ENCODE results near the gene CD7.
A peak's percentile ranks its signal among the peaks of the same experiment; 100 is the strongest.

GRCh38 chr17:82300707-82301270 lies 16.6 kb downstream of the CD7 start:
- TF ChIP-seq EZH2 (IDR thresholded peaks at IDR 0.05; ENCODE audit: borderline replicate concordance, low read length): no peak
- TF ChIP-seq CTCF (IDR thresholded peaks at IDR 0.05; ENCODE audit: low read length): peak; percentile 75

All from OCI-LY1 (cell line).